ENCODE measurements around the gene BIVM. TPM values are rescaled to one million over a fixed set of nuclear protein-coding genes. Genes with fewer than 3 reads are reported as not detected.

BIVM gene
- total RNA-seq, 2 experiments from 2014 or later = 3.4 to 4.3 TPM

- Mint-ChIP-seq H3K4me1 (ENCODE audit: low read depth) (peaks cover 29% of the 10 kb centered on the region), H3K4me3 (peak overlapping the region; percentile 94), H3K27ac (peak overlapping the region; percentile 66), H3K27me3 (peaks cover 28% of the 10 kb centered on the region), H3K36me3 (ENCODE audit: low read depth) (no peaks in the 10 kb centered on the region), H3K9me3 (no peaks in the 10 kb centered on the region)
- no peaks in the 10 kb centered on the region for H3K9me3 ChIP-seq (ENCODE audit: control insufficient read depth in 1 of 2, insufficient read depth in 1 of 2, low read length in 2 of 2)
- DNase-seq (peak; percentile 58 to 90 (median 75)), ATAC-seq (ENCODE audit: poor library complexity) (peak; percentile 76)
- intact Hi-C loops (cut with DNase I, micrococcal nuclease) = loop anchor here (1.0 to 5.0 kb wide), 5 partner anchors 28 to 220 kb away; partner anchors contain the start of gene TEX30 (in 1 of the 2)
- peaks cover 6 to 18% of the 10 kb centered on the region in 2 experiments for H3K27me3 ChIP-seq (ENCODE audit: control insufficient read depth in 1 of 2, insufficient read depth in 2 of 2, low read length in 2 of 2)
- no peak overlapping the region for H3K27ac ChIP-seq (ENCODE audit: low read depth in 1 of 2, low read length in 2 of 2)
- H3K4me1 ChIP-seq (ENCODE audit: insufficient read depth, low read length) = peaks cover 31% of the 10 kb centered on the region
- POLR2A ChIA-PET = interaction anchor here (0.7 to 3.7 kb wide), 7 partner anchors 10 to 213 kb away, joined by 3 to 35 read pairs (median 10); partner anchors contain the start of genes ERCC5, TEX30 and TPP2
- TF ChIP-seq, protein P1, sequence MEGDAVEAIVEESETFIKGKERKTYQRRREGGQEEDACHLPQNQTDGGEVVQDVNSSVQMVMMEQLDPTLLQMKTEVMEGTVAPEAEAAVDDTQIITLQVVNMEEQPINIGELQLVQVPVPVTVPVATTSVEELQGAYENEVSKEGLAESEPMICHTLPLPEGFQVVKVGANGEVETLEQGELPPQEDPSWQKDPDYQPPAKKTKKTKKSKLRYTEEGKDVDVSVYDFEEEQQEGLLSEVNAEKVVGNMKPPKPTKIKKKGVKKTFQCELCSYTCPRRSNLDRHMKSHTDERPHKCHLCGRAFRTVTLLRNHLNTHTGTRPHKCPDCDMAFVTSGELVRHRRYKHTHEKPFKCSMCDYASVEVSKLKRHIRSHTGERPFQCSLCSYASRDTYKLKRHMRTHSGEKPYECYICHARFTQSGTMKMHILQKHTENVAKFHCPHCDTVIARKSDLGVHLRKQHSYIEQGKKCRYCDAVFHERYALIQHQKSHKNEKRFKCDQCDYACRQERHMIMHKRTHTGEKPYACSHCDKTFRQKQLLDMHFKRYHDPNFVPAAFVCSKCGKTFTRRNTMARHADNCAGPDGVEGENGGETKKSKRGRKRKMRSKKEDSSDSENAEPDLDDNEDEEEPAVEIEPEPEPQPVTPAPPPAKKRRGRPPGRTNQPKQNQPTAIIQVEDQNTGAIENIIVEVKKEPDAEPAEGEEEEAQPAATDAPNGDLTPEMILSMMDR (IDR thresholded peaks at IDR 0.05) = peak; percentile 69
- no peaks in the 10 kb centered on the region for H3K36me3 ChIP-seq (ENCODE audit: insufficient read depth, low read length)
- H3K4me3 ChIP-seq (ENCODE audit: low read length) = peak overlapping the region; percentile 77
- CTCF ChIA-PET = interaction anchor here (0.6 to 2.1 kb wide), 7 partner anchors 16 to 121 kb away, joined by 3 to 18 read pairs (median 4); partner anchors contain the start of genes ERCC5 and TEX30
These were observed 1.5 kb downstream of the BIVM start for GRCh38 chr13:102800145-102801041.

- intact Hi-C loops (cut with DNase I, micrococcal nuclease) = no loop called here
- Histone ChIP-seq H3K9me3 (ENCODE audit: control insufficient read depth in 1 of 2, insufficient read depth in 1 of 2, low read length in 2 of 2) (no peaks in the 10 kb centered on the region), H3K36me3 (ENCODE audit: insufficient read depth, low read length) (no peaks in the 10 kb centered on the region), H3K27ac (ENCODE audit: low read depth in 1 of 2, low read length in 2 of 2) (no peak overlapping the region), H3K4me3 (ENCODE audit: low read length) (no peak overlapping the region), H3K4me1 (ENCODE audit: insufficient read depth, low read length) (peaks cover 10% of the 10 kb centered on the region), H3K27me3 (ENCODE audit: control insufficient read depth in 1 of 2, insufficient read depth in 2 of 2, low read length in 2 of 2) (no peaks in the 10 kb centered on the region)
- Mint-ChIP-seq H3K9me3 (no peaks in the 10 kb centered on the region), H3K4me1 (ENCODE audit: low read depth) (peaks cover 16% of the 10 kb centered on the region), H3K27me3 (no peaks in the 10 kb centered on the region), H3K36me3 (ENCODE audit: low read depth) (peaks cover 8% of the 10 kb centered on the region), H3K27ac (no peak overlapping the region), H3K4me3 (no peak overlapping the region)
- ATAC-seq (ENCODE audit: poor library complexity) = no peak
- TF ChIP-seq, protein P1 (IDR thresholded peaks at IDR 0.05) = no peak
- POLR2A ChIA-PET = no interaction called here
- CTCF ChIA-PET = no interaction called here
- no peak for DNase-seq
These were observed 6.8 kb downstream of the BIVM start for GRCh38 chr13:102805680-102806079.

GRCh38 chr13:102807699-102808098 lies 8.8 kb downstream of the BIVM start:
- H3K36me3 Mint-ChIP-seq (ENCODE audit: low read depth) = peaks cover 27% of the 10 kb centered on the region
- H3K36me3 ChIP-seq (ENCODE audit: insufficient read depth, low read length) = no peaks in the 10 kb centered on the region
- ChIA-PET POLR2A (no interaction called here), CTCF (no interaction called here)
- intact Hi-C loops (cut with DNase I, micrococcal nuclease) = no loop called here
- H3K27me3 ChIP-seq (ENCODE audit: control insufficient read depth in 1 of 2, insufficient read depth in 2 of 2, low read length in 2 of 2) = no peaks in the 10 kb centered on the region
- TF ChIP-seq, protein P1 (IDR thresholded peaks at IDR 0.05) = no peak
- no peak for ATAC-seq (ENCODE audit: poor library complexity)
- DNase-seq = no peak
- no peak overlapping the region for H3K27ac Mint-ChIP-seq
- peaks cover 0 to 3% of the 10 kb centered on the region in 2 experiments for H3K9me3 ChIP-seq (ENCODE audit: control insufficient read depth in 1 of 2, insufficient read depth in 1 of 2, low read length in 2 of 2)
- H3K27ac ChIP-seq (ENCODE audit: low read depth in 1 of 2, low read length in 2 of 2) = no peak overlapping the region
- no peak overlapping the region for H3K4me3 Mint-ChIP-seq
- H3K4me1 ChIP-seq (ENCODE audit: insufficient read depth, low read length) = no peaks in the 10 kb centered on the region
- peaks cover 11% of the 10 kb centered on the region for H3K4me1 Mint-ChIP-seq (ENCODE audit: low read depth)
- H3K27me3 Mint-ChIP-seq = no peaks in the 10 kb centered on the region
- H3K9me3 Mint-ChIP-seq = no peaks in the 10 kb centered on the region
- H3K4me3 ChIP-seq (ENCODE audit: low read length) = no peak overlapping the region
